B cell (primary cell): ENCODE data around the gene AOPEP. TPM values are rescaled to one million over a fixed set of nuclear protein-coding genes. Genes with fewer than 3 reads are reported as not detected.

ENCODE experiments used
- ATAC-seq: fragments of 200-7000 bp; cut with Tn5 transposase; one replicate; pipeline ENCODE4 v1.10.0; 2021; ENCODE audit warnings: low read depth, mild to moderate bottlenecking, moderate number of reproducible peaks, moderate library complexity
- CTCF ChIA-PET: fragments of 350-600 bp; sonication (Branson Sonifier 250); formaldehyde crosslinking; loops from one replicate; lab custom pipeline; 2021; ENCODE audit warnings: antibody characterized with exemption, inconsistent platforms; lab: Charles Lee
- POLR2A ChIA-PET: fragments of 350-600 bp; sonication (Branson Sonifier 250); formaldehyde crosslinking; loops from one replicate; lab custom pipeline; 2021; ENCODE audit warnings: antibody characterized with exemption; lab: Charles Lee
- DNase-seq: peaks from one replicate; pipeline ENCODE4 v3.0.0; 2013
- H2AFZ ChIP-seq: 2 replicates; pipeline ENCODE4 v1.6.1; 2012; ENCODE audit warnings: mild to moderate bottlenecking, low read depth, low read length; ENCODE audit not compliant: insufficient read depth, poor library complexity, severe bottlenecking
- H3K27ac ChIP-seq, 2 donors: 1 replicate in 1 of 2; 2 replicates in 1 of 2; pipeline ENCODE4 v1.5.1; 2012 to 2013; ENCODE audit warnings: low read length in 2 of 2, mild to moderate bottlenecking in 2 of 2, moderate library complexity in 1 of 2
- H3K27me3 ChIP-seq, 4 experiments: fragments of 200-600 bp in 1 of 4; sonication (generic) in 1 of 4; replicated peaks in 1 of 4; 1 replicate in 2 of 4; 2 replicates in 2 of 4; pipeline versions ENCODE4 v1.6.1 to v1.7.0; 2013 to 2016; ENCODE audit warnings: low read length in 3 of 4, mild to moderate bottlenecking in 2 of 4, mixed read lengths in 1 of 4, moderate library complexity in 1 of 4; ENCODE audit not compliant: insufficient read depth in 4 of 4, control insufficient read depth in 3 of 4; ENCODE audit errors: control extremely low read depth in 1 of 4
- H3K36me3 ChIP-seq, 2 experiments: replicated peaks in 1 of 2; 1 replicate in 1 of 2; 2 replicates in 1 of 2; pipeline versions ENCODE4 v1.6.1 to v1.7.1; 2013; ENCODE audit warnings: low read length in 1 of 2; ENCODE audit not compliant: insufficient read depth in 2 of 2, control insufficient read depth in 1 of 2; ENCODE audit errors: control extremely low read depth in 1 of 2, extremely low read depth in 1 of 2
- H3K4me1 ChIP-seq, 2 donors: fragments of 200-600 bp in 1 of 2; sonication (generic) in 1 of 2; 1 replicate in 1 of 2; 2 replicates in 1 of 2; pipeline versions ENCODE4 v1.5.1 to v1.6.1; 2013 to 2017; ENCODE audit warnings: low read length in 2 of 2; ENCODE audit not compliant: control insufficient read depth in 2 of 2, insufficient read depth in 2 of 2
- H3K4me2 ChIP-seq: replicated peaks from 2 replicates; pipeline ENCODE3; 2012; ENCODE audit warnings: mild to moderate bottlenecking, low read depth, low read length; ENCODE audit not compliant: poor library complexity, severe bottlenecking
- H3K4me3 ChIP-seq, 5 experiments: fragments of 200-600 bp in 1 of 5; sonication (generic) in 1 of 5; 1 replicate in 3 of 5; 2 replicates in 2 of 5; pipeline versions ENCODE4 v1.5.1 to v1.7.0; 2011 to 2016; ENCODE audit warnings: low read length in 4 of 5, mild to moderate bottlenecking in 4 of 5, low read depth in 2 of 5, control low read depth in 1 of 5, moderate library complexity in 1 of 5; ENCODE audit not compliant: insufficient read depth in 1 of 5; ENCODE audit errors: control extremely low read depth in 1 of 5, extremely low read depth in 1 of 5
- H3K79me2 ChIP-seq: fragments of 200-600 bp; sonication (generic); one replicate; pipeline ENCODE4 v1.6.0; 2016; ENCODE audit warnings: low read length; ENCODE audit not compliant: control insufficient read depth, insufficient read depth
- H3K9ac ChIP-seq: fragments of 200-600 bp; sonication (generic); 2 replicates; pipeline ENCODE4 v1.6.1; 2017; ENCODE audit warnings: mild to moderate bottlenecking, low read length, moderate library complexity
- H3K9me3 ChIP-seq, 3 donors: one replicate each; pipeline versions ENCODE4 v1.6.1 to v1.7.1; 2013; ENCODE audit warnings: low read length in 2 of 3; ENCODE audit not compliant: control insufficient read depth in 2 of 3, insufficient read depth in 1 of 3; ENCODE audit errors: control extremely low read depth in 1 of 3
- H4K20me1 ChIP-seq: 2 replicates; pipeline ENCODE4 v1.6.0; 2012; ENCODE audit warnings: mild to moderate bottlenecking, low read length; ENCODE audit not compliant: insufficient read depth, control insufficient read depth, poor library complexity, severe bottlenecking
- H3K27ac Mint-ChIP-seq: one replicate; pipeline ENCODE4 v1.8.0; 2021; ENCODE audit warnings: mixed read lengths
- H3K27me3 Mint-ChIP-seq: one replicate; pipeline ENCODE4 v1.8.0; 2021; ENCODE audit warnings: mixed read lengths
- H3K4me1 Mint-ChIP-seq: one replicate; pipeline ENCODE4 v1.8.0; 2021; ENCODE audit warnings: mixed read lengths
- H3K4me3 Mint-ChIP-seq: one replicate; pipeline ENCODE4 v1.8.0; 2021; ENCODE audit warnings: mixed read lengths
- H3K9me3 Mint-ChIP-seq: one replicate; pipeline ENCODE4 v1.8.0; 2022; ENCODE audit warnings: mixed read lengths; ENCODE audit not compliant: insufficient read depth
- CTCF ChIP-seq: fragments of 200-600 bp; IDR thresholded peaks from one replicate; pipeline ENCODE4 v1.8.0; 2022; ENCODE audit warnings: antibody characterized with exemption, mild to moderate bottlenecking
- EZH2 ChIP-seq: IDR thresholded peaks from 2 replicates; pipeline ENCODE4 v1.6.1; 2012; ENCODE audit warnings: borderline replicate concordance, low read depth, mild to moderate bottlenecking, moderate library complexity, low read length; ENCODE audit not compliant: insufficient read depth, poor library complexity, severe bottlenecking
- WGBS: methylation state at CpG from one replicate; pipeline ENCODE4 v1.1.5; 2013; ENCODE audit warnings: missing lambda C conversion rate; ENCODE audit not compliant: insufficient coverage; 5-methylcytosine and 5-hydroxymethylcytosine counted together
- intact Hi-C: fragments of 100-400 bp; cut with micrococcal nuclease; formaldehyde crosslinking; loops from one replicate; pipeline ENCODE4 v1.10.0; 2022
- polyA plus RNA-seq: library from polyadenylated mRNA; depleted of rRNA; stranded (reverse); fragments of >200 nt; gene quantifications from 2 replicates; pipeline ENCODE4 v1.2.3, GENCODE V29; 2012
- total RNA-seq, 2 donors: library from RNA; stranded (reverse); fragments of 120-200 nt in 1 of 2; gene quantifications; 1 replicate in 1 of 2; 2 replicates in 1 of 2; pipeline versions ENCODE4 v1.2.3 to v1.2.4, GENCODE V29; 2013 to 2022

AOPEP gene
- total and polyA plus RNA-seq, 2 donors (not counting 1 experiment from before 2014, with no cell fraction given) = 5.1 to 35.8 TPM

GRCh38 chr9:95044731-95045508, 318.4 kb downstream of the AOPEP start:
- Histone ChIP-seq H3K79me2 (no peaks in the 10 kb centered on the region), H3K4me1 (peaks cover 9 to 13% of the 10 kb centered on the region in 2 donors), H3K9ac (no peak overlapping the region), H4K20me1 (no peaks in the 10 kb centered on the region), H3K4me2 (no peak overlapping the region), H2AFZ (no peak overlapping the region), H3K27me3 (peaks cover 0 to 13% (median 11%) of the 10 kb centered on the region in 4 experiments), H3K9me3 (no peaks in the 10 kb centered on the region), H3K36me3 (no peaks in the 10 kb centered on the region), H3K27ac (no peak overlapping the region), H3K4me3 (no peak overlapping the region)
- CTCF ChIA-PET = no interaction called here
- DNase-seq (no peak), ATAC-seq (no peak)
- POLR2A ChIA-PET = no interaction called here
- H3K9me3 Mint-ChIP-seq = no peaks in the 10 kb centered on the region
- H3K4me3 Mint-ChIP-seq = no peak overlapping the region
- TF ChIP-seq CTCF (no peak), EZH2 (no peak)
- intact Hi-C loops = no loop called here
- H3K27ac Mint-ChIP-seq = no peak overlapping the region
- H3K27me3 Mint-ChIP-seq = peaks cover 21% of the 10 kb centered on the region
- WGBS = 96% methylated on average over 36 of the region's 36 CpGs
- H3K4me1 Mint-ChIP-seq = peaks cover 12% of the 10 kb centered on the region

GRCh38 chr9:95045751-95046150, 319.3 kb downstream of the AOPEP start:
- peaks cover 28% of the 10 kb centered on the region for H3K27me3 Mint-ChIP-seq

More at GRCh38 chr9:95045751-95046150, 319.3 kb downstream of the AOPEP start:
- Histone ChIP-seq H4K20me1 (no peaks in the 10 kb centered on the region), H3K27me3 (peaks cover 0 to 19% (median 13%) of the 10 kb centered on the region in 4 experiments), H3K4me2 (no peak overlapping the region), H2AFZ (no peak overlapping the region), H3K79me2 (no peaks in the 10 kb centered on the region), H3K9me3 (no peaks in the 10 kb centered on the region), H3K36me3 (no peaks in the 10 kb centered on the region), H3K4me1 (peaks cover 9 to 13% of the 10 kb centered on the region in 2 donors), H3K27ac (no peak overlapping the region), H3K4me3 (no peak overlapping the region), H3K9ac (no peak overlapping the region)
- 91% methylated on average over 16 of the region's 16 CpGs for WGBS
- H3K9me3 Mint-ChIP-seq = no peaks in the 10 kb centered on the region
- no peak overlapping the region for H3K4me3 Mint-ChIP-seq
- no peak overlapping the region for H3K27ac Mint-ChIP-seq
- H3K4me1 Mint-ChIP-seq = peaks cover 12% of the 10 kb centered on the region
- POLR2A ChIA-PET = no interaction called here
- CTCF ChIA-PET = no interaction called here
- intact Hi-C loops = no loop called here
- TF ChIP-seq EZH2 (no peak), CTCF (no peak)
- no peak for ATAC-seq
- DNase-seq = no peak
